Measurements from ENCODE around the gene AOX1.
"Not testable (repeated sequence)": the region's sequence is repeated elsewhere in the genome, so short reads cannot be mapped to it uniquely, and the experiment has no call there.

Gene AOX1

GRCh38 chr2:200585730-200586643, at the start of gene AOX1:
Gene AOX1, plus strand, starts transcription at chr2:200586014. Its CDS starts 95 bp downstream, at chr2:200586109.
- peak in 18 of 56 donors; percentile 2 to 78 (median 24) for DNase-seq

DNA sequence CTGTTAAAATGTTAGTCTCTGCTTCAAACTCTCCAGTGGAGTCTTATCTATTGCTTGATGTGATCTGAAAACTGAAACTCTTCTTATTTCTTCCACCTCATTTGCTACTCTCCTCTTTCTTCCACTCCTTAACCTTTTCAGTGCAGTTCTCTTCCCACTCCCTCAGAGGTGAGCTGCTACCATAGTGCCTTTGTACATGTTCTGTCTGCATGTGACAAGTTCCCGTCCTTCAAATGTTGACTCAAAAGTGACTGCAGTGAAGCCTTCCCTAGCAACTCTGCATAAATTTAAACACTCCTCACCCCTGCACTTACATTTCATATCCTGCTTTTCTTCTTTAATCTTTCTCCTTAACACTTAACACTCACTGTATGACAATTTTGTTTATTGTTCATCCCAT, 47.7 kb upstream of the AOX1 start:
- DNase-seq, result no peak

- no peak for DNase-seq
Observed at GRCh38 chr2:200540793-200541192, 45.0 kb upstream of the AOX1 start.

DNA sequence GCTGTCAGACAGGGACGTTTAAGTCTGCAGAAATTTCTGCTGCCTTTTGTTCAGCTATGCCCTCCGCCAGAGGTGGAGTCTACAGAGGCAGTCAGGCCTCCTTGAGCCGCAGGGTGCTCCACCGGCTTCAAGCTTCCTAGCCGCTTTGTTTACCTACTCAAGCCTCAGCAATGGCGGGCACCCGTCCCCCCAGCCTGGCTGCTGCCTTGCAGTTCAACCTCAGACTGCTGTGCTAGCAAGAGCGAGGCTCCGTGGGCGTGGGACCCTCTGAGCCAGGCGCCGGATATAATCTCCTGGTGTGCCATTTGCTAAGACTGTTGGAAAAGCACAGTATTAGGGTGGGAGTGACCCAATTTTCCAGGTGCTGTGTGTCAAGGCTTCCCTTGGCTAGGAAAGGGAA, 19.2 kb upstream of the AOX1 start:
- DNase-seq, result not testable (repeated sequence)

- DNase-seq, result no peak
Observed at GRCh38 chr2:200567932-200568331, 17.9 kb upstream of the AOX1 start.

- DNase-seq, result no peak
Observed at GRCh38 chr2:200575957-200576356, 9.9 kb upstream of the AOX1 start.

DNA sequence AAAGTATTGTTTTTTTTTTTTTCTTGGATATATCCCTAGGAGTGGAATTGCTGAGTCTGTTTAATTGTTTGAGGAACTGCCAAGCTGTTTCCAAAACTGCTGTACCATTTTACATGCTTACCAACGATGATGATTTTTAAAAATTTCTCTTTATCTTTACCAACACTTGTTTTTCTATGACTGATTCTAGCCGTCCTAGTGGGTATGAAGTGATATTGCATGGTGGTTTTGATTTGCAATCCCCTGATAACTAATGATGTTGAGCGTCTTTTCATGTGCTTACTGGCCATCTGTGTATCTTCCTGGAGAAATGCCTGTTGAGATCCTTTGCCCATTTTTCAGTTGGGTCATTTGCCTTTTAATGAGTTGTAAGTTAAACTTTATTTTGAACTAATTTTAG, 8.8 kb upstream of the AOX1 start:
- no peak for DNase-seq

GRCh38 chr2:200578778-200579177, 7.0 kb upstream of the AOX1 start:
- no peak for DNase-seq

DNA sequence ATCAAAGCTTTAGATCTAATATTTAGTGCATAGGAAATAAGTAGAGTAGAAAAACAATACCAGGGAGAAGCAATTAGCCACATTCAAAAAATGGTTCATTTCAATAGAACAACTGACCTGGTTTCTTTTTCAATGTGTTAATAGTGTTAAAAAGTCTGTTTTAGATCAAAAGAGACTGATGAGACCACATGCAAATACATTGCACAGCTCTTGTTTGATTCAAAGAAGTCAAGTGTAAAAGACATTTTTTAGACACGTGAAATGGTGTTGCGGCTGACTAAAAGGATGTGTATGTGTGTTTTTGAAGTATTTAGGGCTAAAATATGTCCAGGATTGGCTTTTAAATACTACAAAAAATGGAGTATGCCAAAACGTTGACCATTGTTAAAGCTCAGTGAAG, 1.2 kb upstream of the AOX1 start:
- no peak for DNase-seq

- no peak for DNase-seq
Observed at GRCh38 chr2:200585340-200585729, 479 bp upstream of the AOX1 start.

- DNase-seq, result no peak
Observed at GRCh38 chr2:200586644-200586975, 796 bp downstream of the AOX1 start.

DNA sequence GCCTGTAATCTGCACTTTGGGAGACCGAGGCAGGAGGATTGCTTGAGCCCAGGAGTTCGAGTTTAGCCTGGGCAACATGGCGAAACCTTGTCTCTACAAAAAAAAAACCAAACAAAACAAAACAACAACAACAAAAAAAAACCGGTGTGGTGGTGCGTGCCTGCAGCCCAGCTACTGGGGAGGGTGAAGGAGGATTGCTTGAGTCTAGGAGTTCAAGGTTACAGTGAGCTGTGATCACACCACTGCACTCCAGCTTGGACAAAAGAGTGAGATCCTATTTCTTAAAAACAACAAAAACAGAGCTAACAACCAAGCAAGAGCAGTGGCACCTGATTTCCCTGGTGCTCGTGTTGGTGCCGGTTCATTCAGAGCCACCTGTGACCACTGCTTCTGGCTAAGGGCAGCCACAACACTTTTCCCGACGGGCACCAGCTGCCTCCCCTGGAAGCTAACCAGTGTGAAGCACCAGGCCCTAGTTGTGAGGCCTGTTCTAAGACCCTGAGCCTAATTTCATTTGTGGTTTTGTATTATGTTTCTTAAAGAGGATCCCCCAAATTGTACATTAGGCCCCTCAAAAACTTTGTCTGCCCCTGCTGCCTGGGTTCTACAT, 1.3 kb downstream of the AOX1 start:
- DNase-seq, result no peak

GRCh38 chr2:200588076-200588678, 2.4 kb downstream of the AOX1 start:
- DNase-seq, result no peak

GRCh38 chr2:200590090-200590489, 4.3 kb downstream of the AOX1 start:
- DNase-seq, result no peak

DNA sequence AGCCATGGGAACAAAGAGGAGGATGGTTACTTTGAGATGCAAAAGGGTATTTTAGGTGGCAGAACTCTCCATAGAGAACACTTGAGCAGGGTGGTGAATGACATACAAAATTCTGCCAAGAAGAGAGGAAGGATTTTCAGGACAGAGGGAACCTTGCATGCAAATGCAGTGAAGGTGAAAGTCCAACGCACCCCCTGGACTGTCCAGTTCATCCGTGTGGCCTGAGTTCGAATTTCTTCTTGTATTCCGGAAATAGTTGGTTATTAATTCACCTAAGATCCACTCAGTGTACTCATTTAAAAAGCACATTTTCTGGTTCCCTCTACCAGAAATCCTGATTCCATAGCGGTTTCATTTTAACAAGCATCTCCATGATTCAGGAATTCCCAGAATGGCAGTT, 5.5 kb downstream of the AOX1 start:
- no peak for DNase-seq

- no peak for DNase-seq
Observed at GRCh38 chr2:200592406-200593075, 6.7 kb downstream of the AOX1 start.

- no peak for DNase-seq
Observed at GRCh38 chr2:200593905-200594304, 8.1 kb downstream of the AOX1 start.

DNA sequence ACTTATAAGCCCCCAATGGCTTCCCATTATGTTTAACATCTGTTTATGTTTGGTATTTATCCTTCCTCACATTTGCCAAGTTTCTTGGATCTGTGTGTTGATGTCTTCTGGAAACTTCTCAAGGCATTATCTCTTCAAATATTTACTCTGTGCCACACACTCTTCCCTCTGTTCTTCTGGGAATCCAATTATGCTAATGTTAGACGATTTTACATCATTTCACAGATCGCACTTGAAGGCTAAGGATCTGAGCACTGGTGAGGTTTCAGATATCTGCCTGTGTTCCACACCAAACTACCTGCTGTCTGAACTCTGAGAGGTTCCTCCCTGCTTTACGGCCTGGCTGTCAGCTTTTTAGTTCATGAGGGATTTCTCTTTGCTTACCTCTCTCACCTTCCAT, 10.1 kb downstream of the AOX1 start:
- DNase-seq, result no peak

GRCh38 chr2:200596774-200597570, 11.2 kb downstream of the AOX1 start:
- no peak for DNase-seq

DNA sequence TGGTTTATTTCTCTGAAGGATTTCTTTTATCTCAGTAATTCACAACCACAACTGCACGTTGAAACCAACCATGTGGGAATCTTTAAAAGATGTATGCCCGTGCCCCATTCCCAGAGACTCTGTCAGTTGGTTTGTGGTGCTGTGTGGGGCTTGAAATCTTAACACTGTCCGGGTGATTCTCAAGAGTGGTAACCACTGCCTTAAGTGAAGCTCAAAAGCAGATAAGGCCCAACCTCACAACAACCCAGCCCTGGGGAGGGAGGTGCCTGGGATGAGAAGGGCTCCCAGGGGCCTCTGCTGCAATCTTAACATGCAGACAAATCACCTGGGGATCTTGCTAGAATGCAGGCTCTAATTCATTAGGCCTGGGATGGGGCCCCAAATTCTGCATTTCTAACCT, 13.4 kb downstream of the AOX1 start:
- DNase-seq, result no peak

GRCh38 chr2:200600549-200601225, 14.9 kb downstream of the AOX1 start:
- no peak for DNase-seq
